ENCODE data around the gene DAB2IP. TPM values are rescaled to one million over a fixed set of nuclear protein-coding genes. Genes with fewer than 3 reads are reported as not detected.
A peak's percentile ranks its signal among the peaks of the same experiment; 100 is the strongest.

The DAB2IP gene
- total RNA-seq, 4 donors from 2014 or later, result 42.0 to 93.4 (median 47.9) TPM

- H3K36me3 ChIP-seq, result peaks cover 0 to 73% of the 10 kb centered on the region in 2 donors
- TF ChIP-seq EP300 (IDR thresholded peaks at IDR 0.05) (no peak), CTCF (IDR thresholded peaks at IDR 0.05) (no peak), POLR2A (IDR thresholded peaks at IDR 0.05) (no peak), POLR2AphosphoS5 (IDR thresholded peaks at IDR 0.05) (no peak)
- ATAC-seq, result no peak
- H3K4me1 ChIP-seq, result peaks cover 0 to 43% (median 32%) of the 10 kb centered on the region in 3 donors
- H3K9me3 ChIP-seq, result no peaks in the 10 kb centered on the region
- no peak overlapping the region for H3K4me3 ChIP-seq
- 60% methylated on average over 1 of the region's 9 CpGs; no CpG with 5 or more reads in 1 of the 2 donors for WGBS, 2 donors (ENCODE audit: low coverage in 1 of 2)
- H3K27ac ChIP-seq, result no peak overlapping the region
- no peaks in the 10 kb centered on the region for H3K27me3 ChIP-seq
Measured at GRCh38 chr9:121758693-121759092, 107.3 kb downstream of the DAB2IP start.

- no peak for ATAC-seq
- Histone ChIP-seq H3K36me3 (peaks cover 0 to 86% of the 10 kb centered on the region in 2 donors), H3K27ac (no peak overlapping the region), H3K27me3 (no peaks in the 10 kb centered on the region), H3K4me1 (peaks cover 0 to 43% (median 28%) of the 10 kb centered on the region in 3 donors), H3K9me3 (no peaks in the 10 kb centered on the region), H3K4me3 (no peak overlapping the region)
- TF ChIP-seq POLR2A (IDR thresholded peaks at IDR 0.05) (no peak), EP300 (IDR thresholded peaks at IDR 0.05) (no peak), CTCF (IDR thresholded peaks at IDR 0.05) (no peak), POLR2AphosphoS5 (IDR thresholded peaks at IDR 0.05) (no peak)
- WGBS, 2 donors (ENCODE audit: low coverage in 1 of 2), result no CpG with 5 or more reads among the region's 23 CpGs
Measured at GRCh38 chr9:121759996-121760395, 108.6 kb downstream of the DAB2IP start.

GRCh38 chr9:121760571-121760970 lies 109.1 kb downstream of the DAB2IP start:
- H3K27me3 ChIP-seq, result no peaks in the 10 kb centered on the region
- no peaks in the 10 kb centered on the region for H3K9me3 ChIP-seq
- ATAC-seq, result no peak
- H3K36me3 ChIP-seq, result peaks cover 0 to 91% of the 10 kb centered on the region in 2 donors
- TF ChIP-seq EP300 (IDR thresholded peaks at IDR 0.05) (no peak), POLR2A (IDR thresholded peaks at IDR 0.05) (no peak), CTCF (IDR thresholded peaks at IDR 0.05) (no peak), POLR2AphosphoS5 (IDR thresholded peaks at IDR 0.05) (no peak)
- peaks cover 0 to 43% (median 22%) of the 10 kb centered on the region in 3 donors for H3K4me1 ChIP-seq
- WGBS, 2 donors (ENCODE audit: low coverage in 1 of 2), result 87% methylated on average over 3 of the region's 10 CpGs; no CpG with 5 or more reads in 1 of the 2 donors
- H3K4me3 ChIP-seq, result no peak overlapping the region
- no peak overlapping the region for H3K27ac ChIP-seq

- Histone ChIP-seq H3K27me3 (no peaks in the 10 kb centered on the region), H3K4me3 (no peak overlapping the region), H3K4me1 (peaks cover 0 to 26% (median 6%) of the 10 kb centered on the region in 3 donors), H3K9me3 (no peaks in the 10 kb centered on the region), H3K27ac (peak overlapping the region in 1 of 4 donors; percentile 71), H3K36me3 (peaks cover 0 to 100% of the 10 kb centered on the region in 2 donors)
- TF ChIP-seq POLR2AphosphoS5 (IDR thresholded peaks at IDR 0.05) (no peak), EP300 (IDR thresholded peaks at IDR 0.05) (no peak), POLR2A (IDR thresholded peaks at IDR 0.05) (no peak), CTCF (IDR thresholded peaks at IDR 0.05) (no peak)
- no CpG with 5 or more reads among the region's 6 CpGs for WGBS, 2 donors (ENCODE audit: low coverage in 1 of 2)
- ATAC-seq, result no peak
Measured at GRCh38 chr9:121763131-121763530, 111.7 kb downstream of the DAB2IP start.
